HG03565 (cell line): Measurements from ENCODE around the gene AZI2.

Experiments
- ATAC-seq: cut with Tn5 transposase; IDR thresholded peaks from one replicate; pipeline ENCODE4 v1.9.1; 2021; ENCODE audit warnings: mild to moderate bottlenecking, moderate library complexity; ENCODE audit not compliant: unreplicated experiment

The AZI2 gene, protein sequence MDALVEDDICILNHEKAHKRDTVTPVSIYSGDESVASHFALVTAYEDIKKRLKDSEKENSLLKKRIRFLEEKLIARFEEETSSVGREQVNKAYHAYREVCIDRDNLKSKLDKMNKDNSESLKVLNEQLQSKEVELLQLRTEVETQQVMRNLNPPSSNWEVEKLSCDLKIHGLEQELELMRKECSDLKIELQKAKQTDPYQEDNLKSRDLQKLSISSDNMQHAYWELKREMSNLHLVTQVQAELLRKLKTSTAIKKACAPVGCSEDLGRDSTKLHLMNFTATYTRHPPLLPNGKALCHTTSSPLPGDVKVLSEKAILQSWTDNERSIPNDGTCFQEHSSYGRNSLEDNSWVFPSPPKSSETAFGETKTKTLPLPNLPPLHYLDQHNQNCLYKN

GRCh38 chr3:28348629-28349468 lies at the start of gene AZI2, which contains the start of gene ZCWPW2:
AZI2 (minus strand) TSS chr3:28348824; CDS start chr3:28340617, 8,207 bp downstream.
ZCWPW2 (plus strand) TSS chr3:28348721; CDS start chr3:28413069, 64,348 bp downstream.
- peak; percentile 78 for ATAC-seq

DNA sequence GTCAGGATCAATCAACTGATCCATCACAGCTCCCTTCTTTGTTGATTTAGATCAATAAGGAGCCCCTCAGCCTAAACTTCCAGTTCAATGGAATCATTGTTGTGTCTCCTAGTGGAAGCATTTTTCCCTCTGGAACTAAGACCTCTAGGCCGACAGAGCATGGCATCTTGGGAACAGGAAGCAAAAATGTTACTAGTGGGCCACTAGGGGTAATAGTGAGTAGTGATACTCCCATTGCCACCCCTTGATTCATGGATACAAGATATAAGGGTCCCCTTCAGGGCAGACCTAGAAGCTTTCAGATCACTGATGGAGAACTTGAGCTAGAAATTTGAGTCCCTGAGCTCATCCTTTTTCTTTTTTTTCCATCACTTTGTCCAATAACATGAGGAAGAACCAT lies 40.4 kb upstream of the AZI2 start:
- no peak for ATAC-seq

GRCh38 chr3:28386049-28386448 lies 37.4 kb upstream of the AZI2 start:
- ATAC-seq, result no peak

DNA sequence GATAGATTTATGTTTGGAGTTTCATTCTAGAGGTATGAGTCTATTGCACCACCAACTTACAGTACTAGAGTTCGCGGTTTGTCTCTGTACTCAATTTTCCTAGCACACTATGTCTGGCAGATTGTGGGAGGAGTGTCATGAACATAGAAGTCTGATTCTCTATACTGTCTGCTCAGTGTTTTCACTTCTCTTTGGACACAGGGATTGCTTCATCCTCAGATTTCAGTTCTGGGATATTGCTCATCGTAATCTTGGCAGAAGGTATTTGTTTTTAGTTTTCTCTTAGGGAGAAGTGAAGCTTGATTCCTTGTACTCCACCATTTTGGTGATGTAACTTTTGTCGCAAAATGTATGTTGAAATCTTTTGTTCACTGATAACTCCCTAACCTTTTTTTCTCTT lies 27.8 kb upstream of the AZI2 start:
- no peak for ATAC-seq

- ATAC-seq, result no peak
Measured at GRCh38 chr3:28349469-28350000, 911 bp upstream of the AZI2 start.

DNA sequence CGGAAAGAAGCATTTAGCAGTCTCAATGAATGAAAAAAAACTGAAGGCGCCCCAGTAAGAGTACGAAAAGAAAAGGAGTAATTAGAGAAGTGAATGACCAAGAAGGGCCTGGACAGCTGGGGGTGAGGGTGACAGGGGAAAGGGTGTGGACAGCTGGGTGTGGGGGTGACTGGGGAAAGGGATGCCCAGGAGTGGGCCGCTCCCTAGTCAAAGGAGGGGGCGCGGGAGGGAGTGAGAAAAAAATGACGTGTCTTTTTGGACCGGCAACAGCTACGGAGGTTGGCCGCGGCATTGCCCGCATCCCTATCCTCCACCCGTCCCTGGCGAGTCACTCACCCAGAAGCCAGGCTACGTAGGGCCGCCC lies 377 bp downstream of the AZI2 start:
- ATAC-seq, result no peak

DNA sequence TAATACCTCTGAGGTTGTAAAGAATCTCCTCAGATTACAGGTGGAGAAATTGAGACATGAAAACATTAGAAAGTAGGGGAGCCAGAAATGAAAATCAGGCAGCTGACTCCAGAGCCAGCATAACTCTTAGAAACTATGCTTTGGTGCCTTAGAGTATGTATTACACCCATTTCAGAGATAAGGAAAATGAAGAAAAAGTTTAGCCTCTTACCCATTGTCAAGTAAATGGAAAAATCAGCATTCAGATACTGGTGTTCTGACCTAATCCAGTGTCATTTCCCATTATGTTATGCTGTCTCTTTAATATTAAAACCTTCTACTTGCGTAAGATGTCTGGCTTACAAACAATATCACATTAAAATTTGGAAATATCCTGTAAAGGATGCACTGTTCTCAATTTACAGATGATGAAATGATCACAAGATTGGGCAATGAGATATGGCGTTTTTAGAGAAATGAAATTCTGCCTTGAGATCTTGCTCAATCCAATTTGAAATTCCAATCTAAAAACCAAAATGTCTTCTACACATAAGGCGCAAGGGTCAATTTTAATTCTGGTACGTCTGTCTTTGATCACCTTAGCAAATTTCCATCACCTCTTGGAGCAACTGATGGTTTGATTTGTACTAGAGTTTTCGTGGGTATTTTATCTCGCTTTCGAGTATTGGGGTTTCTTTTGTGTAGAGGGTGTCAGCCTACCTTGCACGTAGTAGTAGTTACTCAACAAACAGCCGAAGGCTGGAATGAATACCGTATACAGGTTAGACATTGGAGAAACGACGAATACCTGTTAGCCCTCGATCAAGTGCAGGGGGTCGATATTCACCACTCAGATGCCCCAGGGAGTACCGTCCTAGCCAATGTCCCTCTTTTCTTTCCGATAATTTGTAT lies 1.0 kb downstream of the AZI2 start:
- ATAC-seq, result no peak

- no peak for ATAC-seq
Measured at GRCh38 chr3:28345690-28346089, 2.9 kb downstream of the AZI2 start.

DNA sequence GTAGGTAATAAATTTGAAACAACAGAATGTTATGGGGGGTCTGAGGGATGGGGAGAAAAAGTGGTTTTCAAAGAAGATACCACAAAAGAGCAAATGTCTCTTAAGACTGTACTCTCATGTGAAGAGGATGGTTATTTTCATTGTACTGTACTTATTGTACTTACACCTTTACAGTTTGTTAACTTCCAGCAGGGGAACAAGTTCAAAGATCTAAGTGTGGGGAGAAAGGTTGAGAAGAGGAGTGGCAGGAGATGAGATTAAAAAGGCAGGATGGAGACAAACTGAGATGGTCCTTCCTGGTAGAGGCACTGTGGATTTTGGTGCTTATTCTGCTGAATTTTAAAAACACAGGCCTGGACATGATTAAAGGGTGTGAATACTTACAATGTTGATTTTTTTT lies 5.5 kb downstream of the AZI2 start:
- no peak for ATAC-seq

DNA sequence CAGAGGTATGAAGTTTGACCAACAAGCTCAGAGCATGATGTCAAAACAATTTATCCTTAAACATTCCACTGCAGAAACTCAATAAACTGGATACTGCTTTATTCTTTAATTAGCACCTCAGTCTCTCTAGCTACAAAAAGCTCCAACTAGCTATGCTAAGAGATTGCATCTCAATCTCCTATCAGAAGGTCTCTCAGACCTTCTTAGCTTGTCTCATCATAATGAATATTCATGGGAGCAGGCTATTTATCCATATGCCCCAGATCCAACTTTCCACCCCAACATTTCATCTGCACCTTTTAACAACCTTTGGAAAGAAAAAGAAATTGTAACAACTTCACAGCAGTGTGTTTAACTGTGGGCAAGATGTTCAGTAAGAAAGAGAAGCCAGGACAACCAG lies 11.4 kb downstream of the AZI2 start:
- ATAC-seq, result no peak

GRCh38 chr3:28335246-28335645 lies 13.4 kb downstream of the AZI2 start:
- ATAC-seq, result no peak

- ATAC-seq, result no peak
Measured at GRCh38 chr3:28334552-28334951, 14.1 kb downstream of the AZI2 start.

GRCh38 chr3:28328188-28329151 lies 20.2 kb downstream of the AZI2 start:
- peak; percentile 27 for ATAC-seq

GRCh38 chr3:28326458-28326926 lies 22.1 kb downstream of the AZI2 start:
- ATAC-seq, result peak; percentile 81

DNA sequence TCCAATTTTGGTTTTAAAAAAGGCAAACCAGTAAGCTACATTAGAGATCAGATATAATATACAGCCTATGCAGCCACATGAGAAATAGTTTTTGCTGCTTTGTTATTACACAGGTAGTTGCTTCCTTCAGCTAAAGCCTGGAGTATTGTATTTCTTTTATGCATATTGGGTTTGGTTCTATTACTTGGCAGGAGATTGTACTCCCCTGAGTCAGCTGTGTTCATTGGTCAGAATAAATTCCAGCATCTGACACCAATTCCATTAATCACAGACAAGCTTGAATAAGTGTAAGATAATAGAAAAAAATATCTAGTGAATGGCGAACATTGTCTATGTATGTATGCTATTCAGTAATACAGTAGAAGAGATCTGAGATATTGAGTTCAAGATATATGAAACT lies 26.2 kb downstream of the AZI2 start:
- ATAC-seq, result no peak

DNA sequence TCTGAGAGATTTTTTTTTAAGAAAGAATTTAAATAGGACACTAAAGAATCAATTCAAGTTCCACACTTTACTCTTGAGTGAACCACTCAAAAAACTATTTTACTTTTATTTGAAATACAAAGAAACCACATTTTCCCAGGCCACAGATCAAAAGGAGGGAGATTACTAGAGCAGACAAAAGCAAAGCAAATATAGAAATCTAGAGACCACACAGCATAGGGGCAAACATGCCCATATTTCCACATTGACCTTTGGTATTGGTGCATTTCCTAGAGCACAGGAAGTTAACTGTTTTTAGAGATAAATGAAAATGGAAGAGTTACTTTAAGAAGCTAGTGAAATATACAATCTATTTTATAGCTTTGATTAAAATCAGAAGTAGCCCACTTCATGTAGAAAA lies 27.6 kb downstream of the AZI2 start:
- no peak for ATAC-seq

DNA sequence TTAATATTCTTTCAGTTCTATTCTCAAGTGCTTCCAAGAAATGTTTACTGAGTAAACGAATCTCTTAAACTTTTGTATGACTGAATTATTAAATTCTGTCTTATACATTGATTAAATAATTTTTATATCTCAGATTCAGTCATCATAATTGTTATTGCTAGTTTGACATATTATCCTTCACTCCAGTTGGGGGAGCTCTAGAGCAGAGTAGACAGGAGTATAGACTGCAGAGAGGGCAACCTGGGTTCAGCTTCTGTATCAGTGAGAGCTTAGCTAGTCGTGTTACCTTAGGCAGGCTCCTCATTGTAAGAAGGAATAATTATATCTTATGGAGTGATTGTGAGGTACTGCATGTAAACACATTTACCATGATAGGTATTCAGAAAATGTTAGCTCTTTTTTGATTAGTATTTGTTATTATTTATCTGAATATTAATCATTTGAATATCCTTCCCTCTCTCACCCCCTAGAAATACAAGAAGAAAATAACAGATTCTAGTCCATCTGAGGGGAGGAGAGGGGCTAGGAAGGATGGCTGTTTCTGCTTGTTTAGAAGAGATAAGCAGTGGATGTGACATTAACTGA lies 31.1 kb downstream of the AZI2 start:
- peak; percentile 87 for ATAC-seq

GRCh38 chr3:28316226-28316625 lies 32.4 kb downstream of the AZI2 start:
- ATAC-seq, result no peak

DNA sequence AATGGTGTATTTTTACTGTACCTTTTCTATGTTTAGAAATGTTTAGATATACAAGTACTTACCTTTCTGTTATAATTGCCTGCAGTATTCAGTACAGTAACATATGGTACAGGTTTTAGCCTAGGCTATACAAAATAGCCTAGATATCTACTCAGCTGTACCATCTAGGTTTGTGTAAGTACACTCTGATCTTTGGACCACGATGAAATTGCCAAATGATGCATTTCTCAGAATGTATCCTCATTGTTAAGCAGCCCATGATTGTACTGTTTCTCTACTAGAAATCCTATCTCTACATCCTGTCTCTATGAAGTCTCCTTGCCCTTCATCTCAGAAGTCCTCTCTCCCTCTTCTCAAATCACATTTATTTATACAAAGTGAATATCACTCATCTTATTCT lies 32.9 kb downstream of the AZI2 start:
- ATAC-seq, result no peak
